Calu3 (cell line): ENCODE measurements around the gene SLC24A3. TPM values are rescaled to one million over a fixed set of nuclear protein-coding genes. Genes with fewer than 3 reads are reported as not detected.

ENCODE experiments used
- BruUV-seq: library from RNA; stranded (reverse); fragments of 400-500 nt; replicated peaks from 2 replicates; lab custom pipeline; 2021; lab: Mats Ljungman, UMichigan
- CTCF ChIA-PET: fragments of 300-600 bp; sonication (Branson Sonifier 250); formaldehyde crosslinking; loops from one replicate; lab custom pipeline; 2022; ENCODE audit warnings: antibody characterized with exemption; lab: Charles Lee
- DNase-seq: peaks from one replicate; pipeline ENCODE4 v3.0.0; 2022
- H3K27ac Mint-ChIP-seq: one replicate; pipeline ENCODE4 v1.8.0; 2022; ENCODE audit warnings: mixed read lengths; ENCODE audit not compliant: unreplicated experiment
- H3K27me3 Mint-ChIP-seq: one replicate; pipeline ENCODE4 v1.8.0; 2022; ENCODE audit warnings: mixed read lengths; ENCODE audit not compliant: unreplicated experiment
- H3K36me3 Mint-ChIP-seq: one replicate; pipeline ENCODE4 v1.8.0; 2022; ENCODE audit warnings: mild to moderate bottlenecking, moderate library complexity, mixed read lengths; ENCODE audit not compliant: insufficient read depth, unreplicated experiment
- H3K4me1 Mint-ChIP-seq: one replicate; pipeline ENCODE4 v1.8.0; 2022; ENCODE audit warnings: mild to moderate bottlenecking, low read depth, mixed read lengths; ENCODE audit not compliant: unreplicated experiment
- H3K4me3 Mint-ChIP-seq: one replicate; pipeline ENCODE4 v1.8.0; 2022; ENCODE audit warnings: mild to moderate bottlenecking, low read depth, moderate library complexity, mixed read lengths; ENCODE audit not compliant: unreplicated experiment
- H3K9me3 Mint-ChIP-seq: one replicate; pipeline ENCODE4 v1.8.0; 2022; ENCODE audit warnings: low read depth, mixed read lengths; ENCODE audit not compliant: unreplicated experiment
- intact Hi-C: fragments of 100-400 bp; cut with micrococcal nuclease; formaldehyde crosslinking; loops from one replicate; pipeline ENCODE4 v1.10.0; 2022; ENCODE audit not compliant: unreplicated experiment
- total RNA-seq: library from RNA; stranded (reverse); gene quantifications from 2 replicates; pipeline ENCODE4 v1.2.3, GENCODE V29; 2022
- TF ChIP-seq, protein P1 (sequence below): fragments of 200-600 bp; IDR thresholded peaks from one replicate; pipeline ENCODE4 v1.8.0; 2022; ENCODE audit warnings: antibody characterized with exemption; ENCODE audit not compliant: unreplicated experiment

SLC24A3 gene
- total RNA-seq, 1 experiment from 2014 or later = not detected

DNA sequence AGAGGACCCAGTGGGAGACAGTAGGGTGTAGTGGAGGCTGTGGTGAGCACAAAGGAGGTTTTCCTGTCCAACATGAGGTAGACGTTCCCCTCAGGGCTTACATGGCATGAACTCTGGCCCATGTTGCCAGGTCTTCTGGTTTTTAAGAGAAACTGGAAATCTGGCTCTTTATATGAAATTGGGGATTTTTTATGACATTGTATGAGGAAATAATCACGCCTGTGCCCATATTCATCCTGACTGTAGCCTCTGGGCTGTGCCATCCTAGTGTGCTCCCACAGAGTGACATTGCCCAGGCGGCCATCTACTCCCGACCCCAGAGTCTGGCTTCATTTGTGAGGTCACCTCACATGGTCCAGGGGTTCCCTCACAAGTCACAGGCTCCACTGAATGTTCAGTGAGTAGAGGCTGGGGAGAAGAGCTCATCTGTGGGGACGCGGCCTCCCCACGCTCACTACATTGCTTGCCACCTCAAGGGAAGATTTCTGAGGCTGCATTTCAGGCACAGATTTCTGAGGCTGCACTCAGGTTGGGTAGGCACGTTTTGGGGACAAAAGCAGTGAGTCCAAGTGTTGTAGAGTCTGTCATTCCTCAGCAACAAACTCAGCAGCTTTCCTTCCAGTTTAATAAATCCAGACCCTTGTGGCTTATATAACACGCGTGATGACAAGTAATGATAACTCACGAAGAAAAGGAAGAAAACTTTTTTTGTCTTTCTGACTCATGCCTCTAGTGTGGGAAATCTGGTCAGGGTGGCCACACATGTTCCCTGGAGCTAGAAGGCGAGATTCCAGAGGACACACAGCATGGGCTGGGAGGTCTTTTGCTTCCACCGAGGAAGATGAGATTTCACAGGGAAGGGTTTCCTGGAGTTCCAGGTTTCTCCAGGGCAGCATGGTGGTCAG is 41.7 kb downstream of the SLC24A3 start:
- BruUV-seq = no TSS peak
- Mint-ChIP-seq H3K4me1 (no peaks in the 10 kb centered on the region), H3K27ac (no peak overlapping the region), H3K9me3 (no peaks in the 10 kb centered on the region), H3K36me3 (no peaks in the 10 kb centered on the region), H3K27me3 (no peaks in the 10 kb centered on the region), H3K4me3 (no peak overlapping the region)
- TF ChIP-seq, protein P1, sequence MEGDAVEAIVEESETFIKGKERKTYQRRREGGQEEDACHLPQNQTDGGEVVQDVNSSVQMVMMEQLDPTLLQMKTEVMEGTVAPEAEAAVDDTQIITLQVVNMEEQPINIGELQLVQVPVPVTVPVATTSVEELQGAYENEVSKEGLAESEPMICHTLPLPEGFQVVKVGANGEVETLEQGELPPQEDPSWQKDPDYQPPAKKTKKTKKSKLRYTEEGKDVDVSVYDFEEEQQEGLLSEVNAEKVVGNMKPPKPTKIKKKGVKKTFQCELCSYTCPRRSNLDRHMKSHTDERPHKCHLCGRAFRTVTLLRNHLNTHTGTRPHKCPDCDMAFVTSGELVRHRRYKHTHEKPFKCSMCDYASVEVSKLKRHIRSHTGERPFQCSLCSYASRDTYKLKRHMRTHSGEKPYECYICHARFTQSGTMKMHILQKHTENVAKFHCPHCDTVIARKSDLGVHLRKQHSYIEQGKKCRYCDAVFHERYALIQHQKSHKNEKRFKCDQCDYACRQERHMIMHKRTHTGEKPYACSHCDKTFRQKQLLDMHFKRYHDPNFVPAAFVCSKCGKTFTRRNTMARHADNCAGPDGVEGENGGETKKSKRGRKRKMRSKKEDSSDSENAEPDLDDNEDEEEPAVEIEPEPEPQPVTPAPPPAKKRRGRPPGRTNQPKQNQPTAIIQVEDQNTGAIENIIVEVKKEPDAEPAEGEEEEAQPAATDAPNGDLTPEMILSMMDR = no peak
- intact Hi-C loops = no loop called here
- CTCF ChIA-PET = no interaction called here
- DNase-seq = no peak

DNA sequence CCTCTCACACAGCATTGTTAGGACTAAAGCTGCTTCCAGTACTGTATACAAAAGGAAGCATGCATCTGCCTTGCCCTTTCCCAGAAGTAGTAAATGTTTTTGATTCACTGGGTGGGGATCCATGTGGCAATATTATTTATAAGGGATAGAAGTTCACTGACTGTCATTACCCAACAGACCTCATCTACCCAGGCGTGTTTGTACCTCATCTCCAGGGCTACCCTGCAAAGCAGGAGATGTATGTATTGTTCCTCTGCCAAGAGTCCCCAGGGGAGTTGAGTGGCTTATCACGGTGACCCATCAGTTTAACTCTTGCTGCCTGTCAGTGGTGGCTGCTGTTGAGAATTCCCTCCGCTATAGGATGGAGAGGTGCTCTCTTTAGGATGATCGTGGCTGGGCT is 42.5 kb downstream of the SLC24A3 start:
- no peak overlapping the region for H3K27ac Mint-ChIP-seq
- no TSS peak for BruUV-seq
- no peaks in the 10 kb centered on the region for H3K9me3 Mint-ChIP-seq
- H3K4me1 Mint-ChIP-seq = no peaks in the 10 kb centered on the region
- no peaks in the 10 kb centered on the region for H3K27me3 Mint-ChIP-seq
- intact Hi-C loops = no loop called here
- no peak overlapping the region for H3K4me3 Mint-ChIP-seq
- DNase-seq = no peak
- TF ChIP-seq, protein P1 = no peak
- H3K36me3 Mint-ChIP-seq = no peaks in the 10 kb centered on the region
- CTCF ChIA-PET = no interaction called here

DNA sequence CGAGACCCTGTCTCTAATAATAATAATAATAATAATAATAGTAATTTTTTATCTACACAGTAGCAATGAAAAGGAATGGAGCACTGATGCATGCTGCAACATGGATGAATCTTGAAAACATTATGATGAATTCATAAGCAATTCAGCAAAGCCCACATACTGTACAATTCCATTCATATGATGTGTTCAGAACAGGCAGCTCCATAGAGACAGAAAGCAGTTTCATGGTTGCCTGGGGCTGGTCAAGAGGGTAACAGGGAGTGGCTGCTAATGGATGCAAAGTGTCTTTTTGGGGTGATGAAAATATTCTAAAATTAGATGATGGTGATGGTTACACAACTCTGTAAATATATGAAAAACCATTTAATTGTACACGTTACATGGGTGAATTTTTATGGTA is 43.6 kb downstream of the SLC24A3 start:
- Mint-ChIP-seq H3K27me3 (no peaks in the 10 kb centered on the region), H3K4me3 (no peak overlapping the region), H3K27ac (no peak overlapping the region), H3K36me3 (no peaks in the 10 kb centered on the region), H3K9me3 (no peaks in the 10 kb centered on the region), H3K4me1 (no peaks in the 10 kb centered on the region)
- intact Hi-C loops = no loop called here
- CTCF ChIA-PET = no interaction called here
- no peak for DNase-seq
- no TSS peak for BruUV-seq
- TF ChIP-seq, protein P1 = no peak

DNA sequence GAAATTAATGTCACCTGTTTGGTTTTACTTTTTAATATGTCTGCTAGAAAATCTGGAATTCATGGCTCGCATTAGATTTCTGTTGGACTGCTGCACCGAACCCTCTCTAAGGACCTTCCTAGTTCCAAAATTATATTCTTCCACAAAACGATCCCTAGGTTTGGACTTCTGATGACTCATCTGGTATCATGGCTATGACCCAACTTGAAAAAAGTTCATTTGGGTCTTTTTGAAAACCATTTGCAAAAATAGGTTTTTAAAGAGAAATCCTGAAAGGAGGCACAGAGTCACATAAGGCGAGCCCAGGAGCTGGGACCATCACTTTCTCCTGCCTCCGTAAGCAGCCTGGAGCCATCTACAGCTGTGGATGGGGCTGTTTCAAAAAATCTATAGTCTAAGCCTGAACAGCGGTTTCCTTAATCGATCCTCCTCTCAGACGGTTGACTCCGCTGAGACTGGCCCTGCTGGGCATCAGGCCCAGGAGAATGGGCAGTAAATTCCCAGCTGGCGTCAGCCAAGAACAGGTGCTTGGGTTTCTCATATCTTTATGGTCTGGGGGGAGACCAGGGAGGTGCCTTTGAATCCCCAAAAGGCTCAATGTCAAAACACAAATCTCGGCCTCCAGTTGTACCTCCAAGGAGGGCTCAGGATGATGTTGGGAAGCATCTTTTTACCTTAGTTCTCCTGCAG is 44.6 kb downstream of the SLC24A3 start:
- Mint-ChIP-seq H3K27ac (no peak overlapping the region), H3K27me3 (no peaks in the 10 kb centered on the region), H3K9me3 (no peaks in the 10 kb centered on the region), H3K4me1 (no peaks in the 10 kb centered on the region), H3K4me3 (no peak overlapping the region), H3K36me3 (no peaks in the 10 kb centered on the region)
- no TSS peak for BruUV-seq
- intact Hi-C loops = no loop called here
- TF ChIP-seq, protein P1 = no peak
- no peak for DNase-seq
- CTCF ChIA-PET = no interaction called here
